ENCODE data around the gene ALOX5AP.

ALOX5AP gene

GRCh38 chr13:30715372-30715756 lies 20.0 kb upstream of the ALOX5AP start:
- no peak for DNase-seq

- DNase-seq = no peak
Observed at GRCh38 chr13:30715837-30716236, 19.5 kb upstream of the ALOX5AP start.

- no peak for DNase-seq
Observed at GRCh38 chr13:30718661-30719524, 16.4 kb upstream of the ALOX5AP start.

GRCh38 chr13:30719525-30719914 lies 15.8 kb upstream of the ALOX5AP start:
- DNase-seq = no peak

- DNase-seq = no peak
Observed at GRCh38 chr13:30720172-30720869, 15.0 kb upstream of the ALOX5AP start.

- no peak for DNase-seq
Observed at GRCh38 chr13:30721936-30722335, 13.4 kb upstream of the ALOX5AP start.

- no peak for DNase-seq
Observed at GRCh38 chr13:30722361-30722760, 13.0 kb upstream of the ALOX5AP start.

- DNase-seq = no peak
Observed at GRCh38 chr13:30724778-30725177, 10.6 kb upstream of the ALOX5AP start.

- DNase-seq = no peak
Observed at GRCh38 chr13:30725326-30726085, 9.8 kb upstream of the ALOX5AP start.

- DNase-seq = no peak
Observed at GRCh38 chr13:30726192-30726591, 9.2 kb upstream of the ALOX5AP start.

- no peak for DNase-seq
Observed at GRCh38 chr13:30727491-30728355, 7.6 kb upstream of the ALOX5AP start.

GRCh38 chr13:30729801-30730200 lies 5.5 kb upstream of the ALOX5AP start:
- no peak for DNase-seq

GRCh38 chr13:30730526-30730925 lies 4.8 kb upstream of the ALOX5AP start:
- DNase-seq = no peak

- DNase-seq = no peak
Observed at GRCh38 chr13:30731361-30732045, 3.8 kb upstream of the ALOX5AP start.

GRCh38 chr13:30732046-30732390 lies 3.3 kb upstream of the ALOX5AP start:
- DNase-seq = no peak

GRCh38 chr13:30734439-30734838 lies 904 bp upstream of the ALOX5AP start:
- DNase-seq = no peak

GRCh38 chr13:30735872-30736175 lies 481 bp downstream of the ALOX5AP start:
- no peak for DNase-seq

- no peak for DNase-seq
Observed at GRCh38 chr13:30736461-30737320, 1.3 kb downstream of the ALOX5AP start.

- no peak for DNase-seq
Observed at GRCh38 chr13:30737511-30738337, 2.4 kb downstream of the ALOX5AP start.

GRCh38 chr13:30738526-30739236 lies 3.3 kb downstream of the ALOX5AP start:
- DNase-seq = no peak
